ENCODE measurements around the gene CPT1B. TPM values are rescaled to one million over a fixed set of nuclear protein-coding genes. Genes with fewer than 3 reads are reported as not detected.

CPT1B gene
- total and polyA plus RNA-seq, 2 of the 8 experiments (the other 6 are each of a cell fraction or from before 2014, with no cell fraction given): 34.2 to 36.2 TPM

GRCh38 chr22:50531546-50531961 is 46.7 kb downstream of the CPT1B start:
- Histone ChIP-seq H3K56ac (replicated peaks; ENCODE audit: insufficient read length, low read depth, low read length) (no peak overlapping the region), H3K4me3 (ENCODE audit: extremely low read depth in 1 of 4, insufficient read depth in 2 of 4, low read depth in 3 of 4, low read length in 4 of 4) (peak overlapping the region; percentile 27 to 68 (median 48)), H3K4me2 (ENCODE audit: insufficient read depth in 1 of 2, low read depth in 2 of 2, low read length in 2 of 2) (peak overlapping the region; percentile 51 to 92), H4K5ac (ENCODE audit: insufficient read length, low read depth, low read length) (no peak overlapping the region), H3K4ac (replicated peaks; ENCODE audit: insufficient read length, low read depth, low read length) (no peak overlapping the region), H3K9ac (replicated peaks in 1 of 4; ENCODE audit: extremely low read depth in 1 of 4, low read depth in 3 of 4, low read length in 3 of 4) (no peak overlapping the region), H2BK5ac (ENCODE audit: low read depth, low read length) (no peak overlapping the region), H3K36me3 (ENCODE audit: control insufficient read depth in 2 of 4, insufficient read depth in 4 of 4, low read length in 3 of 4) (no peaks in the 10 kb centered on the region), H3K27me3 (replicated peaks in 1 of 4; ENCODE audit: control insufficient read depth in 3 of 4, extremely low read depth in 1 of 4, insufficient read depth in 3 of 4, low read length in 3 of 4) (peaks cover 43 to 69% (median 60%) of the 10 kb centered on the region in 4 experiments), H2BK15ac (ENCODE audit: low read length) (no peak overlapping the region), H2BK12ac (ENCODE audit: low read depth, low read length) (no peak overlapping the region), H2AFZ (ENCODE audit: low read length) (no peak overlapping the region), H2BK120ac (replicated peaks; ENCODE audit: low read depth, low read length) (no peak overlapping the region), H4K8ac (ENCODE audit: extremely low read depth, insufficient read depth, low read length) (peak overlapping the region; percentile 68; the same call in 1 of the 2 replicates), H3K4me1 (replicated peaks in 1 of 4; ENCODE audit: control insufficient read depth in 3 of 4, insufficient read depth in 4 of 4, low read length in 3 of 4) (peaks cover 0 to 24% (median 9%) of the 10 kb centered on the region in 4 experiments; a peak in 5 of 7 replicates), H4K20me1 (replicated peaks in 1 of 2; ENCODE audit: control insufficient read depth in 1 of 2, insufficient read depth in 2 of 2, low read length in 2 of 2) (peaks cover 5 to 16% of the 10 kb centered on the region in 2 experiments), H3K14ac (ENCODE audit: insufficient read length) (no peak overlapping the region), H2BK20ac (ENCODE audit: low read length) (no peak overlapping the region), H3K79me1 (ENCODE audit: low read depth, low read length) (no peaks in the 10 kb centered on the region), H3K23ac (ENCODE audit: insufficient read length) (no peak overlapping the region), H3K27ac (ENCODE audit: low read depth, low read length) (no peak overlapping the region), H3K9me3 (ENCODE audit: insufficient read depth in 2 of 2, low read depth in 1 of 2, low read length in 1 of 2) (no peaks in the 10 kb centered on the region), H3K18ac (ENCODE audit: extremely low read depth, low read length) (no peak overlapping the region), H3K23me2 (ENCODE audit: low read depth, low read length) (peaks cover 21% of the 10 kb centered on the region; the same call in 1 of the 2 replicates), H4K91ac (replicated peaks; ENCODE audit: insufficient read length, low read length) (no peak overlapping the region), H3K79me2 (ENCODE audit: control insufficient read depth in 1 of 2, insufficient read depth in 2 of 2, low read length in 2 of 2) (no peaks in the 10 kb centered on the region), H2AK5ac (ENCODE audit: low read depth, low read length) (no peak overlapping the region)
- DNase-seq (ENCODE audit: low read depth in 1 of 2, low spot score in 2 of 2): no peak
- TF ChIP-seq EGR1 (IDR thresholded peaks at IDR 0.05; ENCODE audit: borderline replicate concordance, low read depth, low read length): no peak
- no peak for TF ChIP-seq HDAC2 (IDR thresholded peaks at IDR 0.05; ENCODE audit: borderline replicate concordance in 1 of 2, low read depth in 2 of 2, low read length in 2 of 2)
- no peak for TF ChIP-seq TAF1 (IDR thresholded peaks at IDR 0.05; ENCODE audit: low read depth, low read length)
- TF ChIP-seq RNF2 (IDR thresholded peaks at IDR 0.05; ENCODE audit: borderline replicate concordance, low read depth, low read length, missing control alignments, poor library complexity, severe bottlenecking): peak; percentile 29
- TF ChIP-seq KDM4A (IDR thresholded peaks at IDR 0.05; ENCODE audit: low read depth, low read length, severe bottlenecking): peak; percentile 22
- TF ChIP-seq BRCA1 (IDR thresholded peaks at IDR 0.05; ENCODE audit: low read depth, low read length): no peak
- peak; percentile 70 for TF ChIP-seq EZH2 (IDR thresholded peaks at IDR 0.05; ENCODE audit: low read depth, low read length, severe bottlenecking)
- no peak for TF ChIP-seq MAFK (IDR thresholded peaks at IDR 0.05; ENCODE audit: low read depth, low read length)
- peak; percentile 65; the same call in 1 of the 2 replicates for TF ChIP-seq SUZ12 (IDR thresholded peaks at IDR 0.05; ENCODE audit: low read length)
- no peak for TF ChIP-seq CHD2 (IDR thresholded peaks at IDR 0.05; ENCODE audit: low read length)
- FAIRE-seq: no peak
- ChIA-PET CTCF (ENCODE audit: partially characterized antibody) (interaction anchor here (1.0 kb wide), 2 partner anchors 32 to 156 kb away, joined by 3 read pairs; partner anchors contain the start of gene SYCE3), POLR2A (ENCODE audit: partially characterized antibody) (interaction anchor here (0.7 kb wide), 1 partner anchor 20 kb away, joined by 3 read pairs; no protein-coding TSS in a partner anchor)
- 12% methylated on average over 22 of the region's 44 CpGs; no CpG with 5 or more reads in 1 of the 2 experiments for WGBS, 2 experiments (ENCODE audit: extremely low coverage in 1 of 2, insufficient coverage in 1 of 2, insufficient read length in 1 of 2, insufficient replicate concordance in 2 of 2, low coverage in 1 of 2, low lambda C conversion rate in 2 of 2, missing lambda C conversion rate in 1 of 2)
